Measurements from ENCODE around the gene PTPRA.

Gene PTPRA

GRCh38 chr20:2851086-2851485 lies 22.2 kb upstream of the PTPRA start:
- DNase-seq, result no peak

- no peak for DNase-seq
Measured at GRCh38 chr20:2858591-2858990, 14.7 kb upstream of the PTPRA start.

GRCh38 chr20:2859330-2860121 lies 13.8 kb upstream of the PTPRA start:
- DNase-seq, result no peak

GRCh38 chr20:2864626-2865025 lies 8.7 kb upstream of the PTPRA start:
- DNase-seq, result no peak

GRCh38 chr20:2865101-2865500 lies 8.2 kb upstream of the PTPRA start:
- DNase-seq, result no peak

GRCh38 chr20:2865630-2866029 lies 7.7 kb upstream of the PTPRA start:
- DNase-seq, result no peak

GRCh38 chr20:2866236-2866635 lies 7.0 kb upstream of the PTPRA start:
- no peak for DNase-seq

GRCh38 chr20:2867081-2867864 lies 6.0 kb upstream of the PTPRA start:
- no peak for DNase-seq

- DNase-seq, result no peak
Measured at GRCh38 chr20:2869381-2869780, 3.9 kb upstream of the PTPRA start.

- DNase-seq, result no peak
Measured at GRCh38 chr20:2871111-2871465, 2.2 kb upstream of the PTPRA start.

- no peak for DNase-seq
Measured at GRCh38 chr20:2871661-2872458, 1.4 kb upstream of the PTPRA start.

GRCh38 chr20:2872459-2873009 lies 747 bp upstream of the PTPRA start:
- peak; percentile 29 for DNase-seq

GRCh38 chr20:2873747-2874041 lies 413 bp downstream of the PTPRA start:
- no peak for DNase-seq

GRCh38 chr20:2874456-2874855 lies 1.2 kb downstream of the PTPRA start:
- no peak for DNase-seq

GRCh38 chr20:2875690-2876203 lies 2.5 kb downstream of the PTPRA start:
- DNase-seq, result no peak

GRCh38 chr20:2878515-2878914 lies 5.2 kb downstream of the PTPRA start:
- no peak for DNase-seq

GRCh38 chr20:2879146-2879545 lies 5.9 kb downstream of the PTPRA start:
- DNase-seq, result no peak

- no peak for DNase-seq
Measured at GRCh38 chr20:2880650-2881049, 7.4 kb downstream of the PTPRA start.

- no peak for DNase-seq
Measured at GRCh38 chr20:2883726-2884637, 10.7 kb downstream of the PTPRA start.

- no peak for DNase-seq
Measured at GRCh38 chr20:2887715-2888114, 14.4 kb downstream of the PTPRA start.

GRCh38 chr20:2888224-2888955 lies 15.1 kb downstream of the PTPRA start:
- no peak for DNase-seq

Measured in NCI-H2107 (cell line).